GM13977 (cell line): Measurements from ENCODE around the gene LMOD2.

Source experiments
- DNase-seq: peaks from one replicate; pipeline ENCODE4 v3.0.0; 2012; ENCODE audit warnings: low spot score
- in situ Hi-C: fragments of 300-500 bp; cut with MboI; formaldehyde crosslinking; loops from one replicate; pipeline ENCODE4 v1.12.0; 2022; ENCODE audit warnings: low sequenced_read_pairs, low pct_unique_long_range_greater_than_20kb, mixed read lengths, inconsistent platforms; ENCODE audit not compliant: unreplicated experiment
- TF ChIP-seq, protein P1 (sequence below): IDR thresholded peaks from 2 replicates; pipeline ENCODE4 v1.5.1; 2012; ENCODE audit warnings: mild to moderate bottlenecking, control low read depth; ENCODE audit not compliant: insufficient read depth; ENCODE audit errors: extremely low read depth, missing control alignments

LMOD2 gene

DNA sequence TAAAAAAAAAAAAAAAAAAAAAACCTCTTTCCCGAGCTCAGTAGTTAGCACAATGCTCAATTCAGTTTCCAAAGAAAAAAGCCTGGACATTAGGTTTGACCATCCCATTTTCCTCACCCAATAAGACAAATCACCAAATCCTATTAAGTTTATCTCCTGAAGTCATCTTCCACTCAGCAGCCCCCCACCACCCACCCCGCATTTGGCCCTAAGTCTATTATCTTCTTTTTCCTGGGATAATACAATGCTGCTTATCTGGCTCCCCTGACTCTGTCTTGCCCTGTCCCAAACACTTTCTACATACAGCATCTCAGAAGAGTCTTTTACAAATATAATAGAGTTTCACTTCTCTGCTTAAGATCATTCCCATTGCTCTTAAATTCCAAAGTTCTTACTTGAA is 17.8 kb upstream of the LMOD2 start:
- TF ChIP-seq, protein P1, sequence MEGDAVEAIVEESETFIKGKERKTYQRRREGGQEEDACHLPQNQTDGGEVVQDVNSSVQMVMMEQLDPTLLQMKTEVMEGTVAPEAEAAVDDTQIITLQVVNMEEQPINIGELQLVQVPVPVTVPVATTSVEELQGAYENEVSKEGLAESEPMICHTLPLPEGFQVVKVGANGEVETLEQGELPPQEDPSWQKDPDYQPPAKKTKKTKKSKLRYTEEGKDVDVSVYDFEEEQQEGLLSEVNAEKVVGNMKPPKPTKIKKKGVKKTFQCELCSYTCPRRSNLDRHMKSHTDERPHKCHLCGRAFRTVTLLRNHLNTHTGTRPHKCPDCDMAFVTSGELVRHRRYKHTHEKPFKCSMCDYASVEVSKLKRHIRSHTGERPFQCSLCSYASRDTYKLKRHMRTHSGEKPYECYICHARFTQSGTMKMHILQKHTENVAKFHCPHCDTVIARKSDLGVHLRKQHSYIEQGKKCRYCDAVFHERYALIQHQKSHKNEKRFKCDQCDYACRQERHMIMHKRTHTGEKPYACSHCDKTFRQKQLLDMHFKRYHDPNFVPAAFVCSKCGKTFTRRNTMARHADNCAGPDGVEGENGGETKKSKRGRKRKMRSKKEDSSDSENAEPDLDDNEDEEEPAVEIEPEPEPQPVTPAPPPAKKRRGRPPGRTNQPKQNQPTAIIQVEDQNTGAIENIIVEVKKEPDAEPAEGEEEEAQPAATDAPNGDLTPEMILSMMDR, result no peak
- in situ Hi-C loops, result no loop called here
- DNase-seq, result no peak

DNA sequence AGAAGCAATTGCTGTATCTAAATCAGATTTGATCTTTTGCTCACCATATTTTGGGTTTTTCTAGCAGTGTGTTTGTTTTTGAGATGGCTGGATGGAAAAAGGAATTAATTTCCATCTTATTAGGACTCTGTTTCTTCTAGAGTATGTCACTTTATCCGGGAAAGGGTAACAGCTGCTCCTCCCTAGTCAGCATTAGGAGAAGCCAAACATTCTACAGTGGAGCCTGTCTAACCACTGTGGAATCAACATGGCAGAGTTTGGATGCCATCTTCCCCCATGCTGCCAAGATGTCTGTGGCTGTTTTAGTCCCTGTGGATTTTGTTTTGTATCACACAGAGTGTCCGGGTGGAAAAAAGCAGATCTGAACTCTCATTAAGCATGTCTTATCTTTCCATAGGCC is 16.0 kb upstream of the LMOD2 start:
- in situ Hi-C loops, result no loop called here
- DNase-seq, result no peak
- TF ChIP-seq, protein P1, result no peak

DNA sequence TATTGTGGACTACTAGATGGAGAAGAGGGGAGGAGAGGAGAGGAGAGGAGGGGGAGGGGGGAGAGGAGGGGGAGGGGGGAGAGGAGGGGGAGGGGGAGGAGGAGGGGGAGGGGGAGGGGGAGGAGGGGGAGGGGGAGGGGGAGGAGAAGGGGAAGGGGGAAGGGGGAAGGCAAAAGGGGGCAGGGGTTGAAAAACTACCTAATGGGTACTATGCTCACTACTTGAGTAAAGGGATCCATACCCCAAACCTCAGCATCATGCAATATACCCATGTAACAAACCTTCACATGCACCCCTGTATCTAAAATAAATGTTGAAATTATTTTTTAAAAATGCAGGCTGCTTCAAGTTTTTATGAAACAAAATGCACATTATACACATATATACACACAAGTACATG is 15.1 kb upstream of the LMOD2 start:
- TF ChIP-seq, protein P1, result no peak
- DNase-seq, result no peak
- in situ Hi-C loops, result no loop called here

DNA sequence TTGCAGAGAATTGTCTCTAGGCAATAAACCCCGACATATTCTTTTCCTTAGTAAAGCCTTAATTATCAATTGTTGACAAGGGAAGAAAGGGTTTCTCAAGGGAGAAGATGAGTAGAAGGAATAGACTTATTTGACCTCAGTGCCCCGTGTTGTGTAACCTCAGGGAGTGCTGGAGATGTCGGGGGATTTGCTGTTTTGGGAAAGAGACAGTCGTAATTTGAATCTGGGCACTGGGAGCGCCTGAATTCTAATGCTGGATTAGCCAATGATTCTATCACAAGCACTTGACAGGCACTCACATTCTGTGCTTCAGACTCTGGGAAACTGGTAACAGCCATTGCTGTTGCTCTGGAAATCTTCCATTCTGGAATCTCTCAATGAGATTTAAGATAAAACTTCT is 13.8 kb upstream of the LMOD2 start:
- TF ChIP-seq, protein P1, result no peak
- in situ Hi-C loops, result no loop called here
- DNase-seq, result no peak

DNA sequence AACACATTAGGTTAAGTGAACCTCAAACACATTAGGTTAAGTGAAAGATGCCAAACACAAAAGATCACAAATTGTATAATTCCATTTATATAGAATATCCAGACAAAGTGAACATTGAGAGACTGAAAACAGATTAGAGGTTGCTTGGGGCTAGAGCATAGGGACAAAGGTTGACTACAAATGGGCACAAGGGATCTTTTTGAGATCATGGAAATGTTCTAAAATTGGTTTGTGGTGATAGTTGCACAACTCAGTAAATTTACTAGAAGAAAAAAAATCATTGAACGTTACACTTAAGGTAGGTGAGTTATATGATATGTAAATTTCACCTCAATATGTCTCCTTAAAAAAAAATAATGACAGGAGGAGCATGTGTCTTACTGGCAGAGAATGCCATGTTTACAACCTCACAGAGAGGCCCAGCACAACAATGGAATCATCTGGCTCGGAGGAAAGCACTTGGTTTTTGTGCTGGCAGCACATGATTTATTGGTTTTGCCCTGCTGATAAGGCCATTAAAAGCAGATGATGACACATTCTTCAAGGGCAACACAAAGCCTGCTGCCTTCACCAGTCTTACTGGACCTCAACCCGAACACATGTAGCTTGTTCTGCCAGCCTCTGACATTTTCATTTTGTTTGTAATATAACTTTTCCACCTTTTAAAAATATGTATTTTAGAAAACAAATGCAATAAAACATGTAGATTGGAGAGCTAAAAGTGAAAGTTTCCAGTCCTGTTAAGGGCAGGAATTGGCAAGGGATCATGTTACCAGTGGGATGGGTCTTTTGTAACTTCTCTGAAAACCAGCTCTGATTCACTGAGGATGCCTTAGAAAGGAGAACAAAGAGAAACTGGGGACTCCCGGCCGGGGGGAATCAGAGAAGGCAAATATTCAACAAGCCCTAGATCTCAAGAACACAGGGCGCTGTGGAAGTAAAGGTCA is 11.9 kb upstream of the LMOD2 start:
- no peak for DNase-seq
- in situ Hi-C loops, result no loop called here
- TF ChIP-seq, protein P1, result no peak

DNA sequence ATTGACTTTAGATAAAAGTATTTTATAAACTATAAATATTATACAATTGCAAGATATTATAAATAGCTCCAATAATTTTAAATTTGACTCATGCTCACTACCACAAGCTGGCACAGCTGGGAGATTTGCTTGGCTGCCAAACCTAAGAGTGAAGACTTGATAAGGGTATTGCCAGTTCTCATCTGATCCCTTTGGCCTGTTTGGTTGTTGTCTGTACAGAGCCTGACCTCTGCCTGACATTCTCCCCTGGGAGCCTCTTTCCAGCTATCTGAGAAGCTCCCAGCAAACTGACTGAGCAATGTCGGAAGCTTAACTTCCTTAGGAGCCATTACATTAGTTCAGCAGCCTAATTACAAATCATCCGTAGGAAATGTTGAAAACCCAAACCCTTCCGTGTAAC is 10.2 kb upstream of the LMOD2 start:
- in situ Hi-C loops, result no loop called here
- TF ChIP-seq, protein P1, result no peak
- DNase-seq, result no peak
